Peyer's patch (tissue), 4 donors: ENCODE results near the gene RPL27A.

Experiments
- POLR2A ChIP-seq, 2 donors: fragments of 450-650 bp; IDR thresholded peaks; one replicate each; pipeline ENCODE4 v1.5.1; 2017; ENCODE audit warnings: antibody characterized with exemption in 2 of 2, mild to moderate bottlenecking in 2 of 2, moderate library complexity in 2 of 2
- TF ChIP-seq, protein P1 (sequence below), 6 experiments: fragments of 450-650 bp in 4 of 6; fragments of 200-600 bp in 2 of 6; sonication (generic) in 1 of 6; IDR thresholded peaks; one replicate each; pipeline ENCODE4 v1.5.1; 2017 to 2019; ENCODE audit warnings: antibody characterized with exemption in 6 of 6, mild to moderate bottlenecking in 3 of 6, moderate library complexity in 1 of 6

DNA sequence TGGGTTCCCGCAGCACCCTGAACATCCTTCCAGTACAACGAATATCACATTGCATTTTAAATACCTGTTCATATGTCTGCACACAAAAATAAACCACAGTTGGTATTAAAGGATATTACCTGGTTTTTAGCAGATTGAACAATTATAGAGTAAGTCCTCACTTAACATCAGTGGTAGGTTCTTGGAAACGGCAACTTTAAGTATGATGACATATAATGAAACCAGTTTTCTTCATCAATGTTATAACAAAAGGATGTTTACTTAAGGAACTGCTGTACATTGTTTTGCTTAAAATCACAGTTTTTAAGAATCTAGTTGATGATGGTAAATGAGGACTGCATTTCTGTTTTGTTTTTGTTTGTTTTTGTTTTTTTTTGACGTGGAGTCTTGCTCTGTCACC is 28.1 kb upstream of the RPL27A start:
- TF ChIP-seq, protein P1, sequence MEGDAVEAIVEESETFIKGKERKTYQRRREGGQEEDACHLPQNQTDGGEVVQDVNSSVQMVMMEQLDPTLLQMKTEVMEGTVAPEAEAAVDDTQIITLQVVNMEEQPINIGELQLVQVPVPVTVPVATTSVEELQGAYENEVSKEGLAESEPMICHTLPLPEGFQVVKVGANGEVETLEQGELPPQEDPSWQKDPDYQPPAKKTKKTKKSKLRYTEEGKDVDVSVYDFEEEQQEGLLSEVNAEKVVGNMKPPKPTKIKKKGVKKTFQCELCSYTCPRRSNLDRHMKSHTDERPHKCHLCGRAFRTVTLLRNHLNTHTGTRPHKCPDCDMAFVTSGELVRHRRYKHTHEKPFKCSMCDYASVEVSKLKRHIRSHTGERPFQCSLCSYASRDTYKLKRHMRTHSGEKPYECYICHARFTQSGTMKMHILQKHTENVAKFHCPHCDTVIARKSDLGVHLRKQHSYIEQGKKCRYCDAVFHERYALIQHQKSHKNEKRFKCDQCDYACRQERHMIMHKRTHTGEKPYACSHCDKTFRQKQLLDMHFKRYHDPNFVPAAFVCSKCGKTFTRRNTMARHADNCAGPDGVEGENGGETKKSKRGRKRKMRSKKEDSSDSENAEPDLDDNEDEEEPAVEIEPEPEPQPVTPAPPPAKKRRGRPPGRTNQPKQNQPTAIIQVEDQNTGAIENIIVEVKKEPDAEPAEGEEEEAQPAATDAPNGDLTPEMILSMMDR (IDR thresholded peaks at IDR 0.05) = no peak
- TF ChIP-seq POLR2A (IDR thresholded peaks at IDR 0.05) = no peak
